GM18508 (cell line): ENCODE results near the gene FAM9B.

Experiments used
- ATAC-seq: cut with Tn5 transposase; IDR thresholded peaks from one replicate; pipeline ENCODE4 v1.9.1; 2021; ENCODE audit warnings: moderate number of reproducible peaks; ENCODE audit not compliant: insufficient read depth, unreplicated experiment

The FAM9B gene

DNA sequence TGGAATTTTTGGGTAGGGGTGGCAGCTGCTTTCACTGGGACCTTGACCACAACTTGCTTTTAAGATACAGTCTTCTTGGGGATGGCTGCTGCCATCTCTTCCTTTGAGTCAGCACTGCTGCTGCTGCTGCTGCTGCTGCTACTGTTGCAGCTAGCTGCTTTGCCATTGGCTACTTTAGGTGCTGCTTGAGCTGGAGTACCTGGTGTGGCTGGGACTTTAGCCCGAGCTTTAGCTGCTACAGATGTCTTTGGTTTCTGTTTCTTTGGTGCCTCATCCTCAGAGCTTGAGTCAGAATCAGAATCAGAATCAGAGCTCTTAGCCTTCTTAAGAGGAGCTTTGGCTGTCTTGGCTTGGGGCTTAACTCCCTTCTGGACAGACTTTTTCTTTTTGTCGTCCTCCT is 52.2 kb downstream of the FAM9B start:
- no peak for ATAC-seq

- ATAC-seq, result no peak
Observed at GRCh38 chrX:8980756-8981155, 53.2 kb downstream of the FAM9B start.
